Stimulated activated CD8-positive, alpha-beta memory T cell treated with anti-CD3 and anti-CD28 coated beads, Interleukin-15, amount 100 ng/mL, for 1 hour (primary cell): ENCODE results near the gene AASS.

Experiments used
- DNase-seq: peaks from one replicate; pipeline ENCODE4 v3.0.0-alpha.2; 2020; ENCODE audit warnings: low read depth

Gene AASS

DNA sequence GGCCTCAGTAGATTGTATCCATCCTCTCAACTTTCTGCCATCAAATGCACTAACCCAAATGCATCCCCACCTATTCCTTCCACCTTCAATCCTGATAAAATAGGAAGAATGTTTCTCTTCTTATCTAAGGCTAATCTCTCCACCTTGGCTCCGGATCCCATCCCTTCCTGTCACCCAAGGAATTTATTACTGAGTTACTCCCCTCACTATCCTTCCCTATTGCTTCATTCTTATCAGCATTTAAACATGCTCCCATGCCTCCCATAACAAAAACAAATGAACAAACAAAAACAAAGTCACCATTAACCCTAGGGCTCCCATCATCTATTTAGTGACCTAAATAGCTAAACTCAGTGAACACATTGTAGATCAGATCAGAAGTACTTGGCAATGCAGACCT is 25.3 kb downstream of the AASS start:
- no peak for DNase-seq

GRCh38 chr7:122103064-122103463 is 41.0 kb downstream of the AASS start:
- DNase-seq, result no peak

DNA sequence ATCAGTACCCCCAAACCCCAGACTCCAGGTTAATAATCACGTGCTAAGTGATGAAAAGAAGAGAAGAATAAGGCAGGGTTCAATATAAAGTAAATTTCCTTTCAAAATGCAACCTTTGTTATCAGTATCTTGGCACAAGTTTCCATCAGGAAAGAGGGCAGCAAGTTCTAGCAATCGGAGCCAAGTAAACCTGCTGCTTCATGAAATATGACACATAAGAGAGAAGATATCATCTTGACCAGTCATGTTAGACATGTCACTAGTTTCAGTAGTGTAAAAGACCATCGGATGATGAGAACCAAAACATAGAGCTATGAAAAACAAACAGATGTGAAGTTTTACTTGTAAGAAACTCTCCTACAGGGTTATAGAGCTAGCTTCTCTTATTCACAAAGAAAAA is 44.0 kb downstream of the AASS start:
- DNase-seq, result no peak

- no peak for DNase-seq
These were observed 48.4 kb downstream of the AASS start for GRCh38 chr7:122095642-122096041.

GRCh38 chr7:122094549-122094948 is 49.5 kb downstream of the AASS start:
- no peak for DNase-seq

DNA sequence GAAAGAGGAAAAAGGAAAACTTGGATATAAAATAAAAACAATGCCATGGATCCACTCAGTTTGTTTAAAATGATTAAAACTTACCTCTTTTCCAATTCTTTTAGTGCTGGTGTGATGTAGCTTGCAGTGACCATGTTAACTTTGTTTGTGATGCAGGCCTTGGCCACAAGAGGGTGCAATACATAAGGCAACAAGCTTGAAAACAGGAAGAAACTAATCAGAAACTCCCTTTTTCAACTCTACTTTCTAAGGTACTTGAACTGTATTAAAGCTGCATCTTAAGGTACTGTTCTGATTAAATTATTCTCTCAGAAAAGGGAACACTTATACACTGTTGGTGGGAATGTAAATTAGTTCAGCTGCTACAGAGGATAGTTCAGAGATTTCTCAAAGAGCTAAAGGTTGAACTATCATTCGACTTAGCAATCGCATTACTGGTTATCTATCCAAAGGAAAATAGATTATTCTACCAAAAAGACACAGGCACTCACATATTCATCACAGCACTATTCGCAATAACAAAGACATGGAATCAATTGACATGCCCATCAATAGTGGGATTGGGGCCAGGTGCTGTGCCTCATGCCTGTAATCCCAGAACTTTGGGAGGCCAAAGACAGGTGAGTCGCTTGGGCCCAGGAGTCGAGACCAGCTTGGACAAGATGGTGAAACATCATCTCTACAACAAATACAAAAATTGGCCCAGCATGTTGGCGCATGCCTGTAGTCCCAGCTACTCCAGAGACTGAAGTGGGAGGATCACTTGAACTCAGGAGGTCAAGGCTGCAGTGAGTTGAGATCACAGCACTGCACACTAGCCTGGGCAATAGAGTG is 50.9 kb downstream of the AASS start:
- DNase-seq, result peak; percentile 5

GRCh38 chr7:122082670-122083069 is 61.4 kb downstream of the AASS start:
- DNase-seq, result no peak

DNA sequence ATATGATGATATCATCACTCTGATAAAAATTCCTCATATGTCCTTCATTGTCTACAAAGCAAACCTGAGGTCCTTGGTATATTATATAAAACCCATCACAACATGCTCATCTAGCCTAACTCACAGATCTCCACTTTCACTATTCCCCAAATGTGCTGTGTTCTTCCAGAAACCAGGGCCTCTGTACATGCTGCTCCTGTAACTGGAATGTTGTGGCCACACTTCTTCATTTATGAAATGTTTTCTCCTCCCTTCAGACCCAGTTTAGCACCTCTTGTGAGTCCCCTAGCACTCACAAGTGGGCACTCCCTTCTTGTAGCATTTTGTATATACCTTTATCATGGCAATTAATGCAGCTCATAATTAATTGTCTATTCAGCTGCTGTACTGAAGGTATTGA is 61.9 kb downstream of the AASS start:
- no peak for DNase-seq

DNA sequence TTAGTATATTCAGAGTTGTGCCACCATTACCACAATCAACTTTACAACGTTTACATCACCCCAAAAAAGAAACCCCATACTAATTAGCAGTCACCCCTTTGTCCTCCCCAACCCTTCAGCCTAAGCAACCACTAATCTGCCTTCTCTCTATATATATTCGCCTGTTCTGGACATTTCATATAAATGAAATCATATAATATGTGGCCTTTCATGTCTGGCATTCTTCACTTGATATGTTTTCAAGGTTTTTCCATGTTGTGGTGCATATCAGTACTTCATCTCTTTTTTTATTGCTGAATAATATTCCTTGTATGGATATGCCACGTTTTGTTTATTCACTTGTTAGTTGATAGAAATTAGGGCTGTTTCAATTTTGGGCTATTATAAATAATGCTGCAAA is 70.4 kb downstream of the AASS start:
- DNase-seq, result no peak

- no peak for DNase-seq
These were observed 71.0 kb downstream of the AASS start for GRCh38 chr7:122072924-122073599.

DNA sequence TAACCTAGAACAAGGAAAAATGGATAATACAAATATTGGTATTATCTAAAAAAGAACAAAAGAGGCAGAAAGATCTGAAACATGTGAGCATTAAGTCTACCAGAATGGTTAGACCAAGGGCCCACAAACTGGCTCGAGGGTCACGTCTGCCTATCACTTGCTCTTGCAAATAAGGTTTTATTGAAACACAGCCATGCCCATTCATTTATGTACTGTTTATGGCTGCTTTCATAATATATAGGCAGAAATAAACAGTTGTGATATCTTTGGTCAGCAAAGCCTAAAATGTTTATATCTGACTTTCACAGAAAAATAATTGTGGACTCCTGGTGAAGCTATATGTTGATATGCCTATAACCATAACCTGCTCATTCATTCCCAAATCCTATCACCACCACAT is 71.8 kb downstream of the AASS start:
- DNase-seq, result no peak

GRCh38 chr7:122070834-122071233 is 73.2 kb downstream of the AASS start:
- no peak for DNase-seq

DNA sequence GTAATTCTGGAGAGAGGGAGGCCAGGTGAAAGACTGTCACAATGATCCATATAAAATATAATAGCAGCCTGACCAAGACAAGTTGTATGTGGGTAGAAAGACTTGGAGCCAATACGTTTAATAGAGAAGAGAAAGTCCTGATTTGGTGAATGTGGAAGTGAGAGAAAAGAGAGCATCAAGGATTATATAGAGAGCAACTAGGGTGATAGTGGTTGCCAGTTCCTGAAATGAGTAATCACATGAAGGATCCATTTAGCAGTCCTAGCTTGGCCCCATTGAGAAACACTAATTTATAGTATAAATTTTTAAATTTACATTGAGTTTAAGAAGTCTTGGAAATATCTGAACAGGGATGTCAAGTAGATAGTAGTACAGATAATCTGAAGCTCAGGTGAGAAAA is 74.0 kb downstream of the AASS start:
- DNase-seq, result no peak

DNA sequence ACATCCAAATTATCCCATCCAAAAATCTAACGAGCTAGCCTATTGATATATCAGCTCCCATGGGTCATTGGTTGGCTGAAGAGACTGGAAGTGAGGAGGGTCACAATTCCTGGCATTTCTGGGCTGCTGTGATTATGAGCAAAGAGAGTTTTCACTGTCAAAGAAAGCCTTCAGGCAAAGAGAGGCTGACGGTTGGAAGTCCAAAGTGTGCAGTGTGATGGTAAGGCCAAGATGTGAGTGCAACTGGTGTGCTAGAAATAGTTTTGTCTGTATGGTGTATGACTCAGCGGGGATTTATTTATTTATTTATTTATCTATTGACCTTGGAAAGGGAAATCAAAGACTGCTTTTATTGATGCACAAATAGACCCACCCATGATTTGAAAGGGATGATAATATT is 75.0 kb downstream of the AASS start:
- no peak for DNase-seq

DNA sequence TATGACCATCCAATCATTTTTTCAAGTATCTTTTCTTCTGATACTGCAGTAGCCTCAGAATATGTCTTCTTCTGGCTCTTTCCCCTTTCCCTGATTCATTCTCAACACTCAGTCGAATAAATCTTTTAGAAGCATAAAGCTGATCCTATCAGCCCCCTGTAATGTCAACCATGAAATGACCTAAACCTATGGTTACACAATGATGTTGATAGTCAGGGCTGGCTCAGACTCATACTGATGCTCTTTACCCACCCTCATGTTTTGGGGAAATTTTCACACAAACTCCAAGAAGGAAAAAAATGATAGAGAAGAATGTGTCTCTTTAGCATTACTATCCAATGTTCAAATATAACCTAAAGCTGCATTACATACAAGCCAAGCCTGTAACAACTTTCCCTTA is 76.0 kb downstream of the AASS start:
- DNase-seq, result no peak

DNA sequence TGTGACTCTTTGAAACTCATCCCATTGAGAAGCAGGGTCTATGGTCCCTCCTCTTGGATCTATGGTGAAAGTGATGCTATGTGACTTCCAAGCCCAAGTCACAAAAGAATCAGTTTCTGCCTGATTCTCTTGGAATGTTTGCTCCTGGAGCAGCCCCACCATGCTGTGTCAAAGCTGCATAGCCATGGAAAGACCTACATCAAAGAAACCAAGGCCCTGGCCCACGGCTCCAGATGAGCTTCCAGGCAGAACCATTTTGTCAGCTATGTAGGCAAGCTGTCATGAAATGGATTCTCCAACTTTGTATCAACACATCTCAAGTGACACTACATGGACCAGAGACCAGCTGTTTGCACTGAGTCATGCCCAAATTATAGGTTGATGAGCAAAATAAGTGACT is 77.0 kb downstream of the AASS start:
- DNase-seq, result no peak

DNA sequence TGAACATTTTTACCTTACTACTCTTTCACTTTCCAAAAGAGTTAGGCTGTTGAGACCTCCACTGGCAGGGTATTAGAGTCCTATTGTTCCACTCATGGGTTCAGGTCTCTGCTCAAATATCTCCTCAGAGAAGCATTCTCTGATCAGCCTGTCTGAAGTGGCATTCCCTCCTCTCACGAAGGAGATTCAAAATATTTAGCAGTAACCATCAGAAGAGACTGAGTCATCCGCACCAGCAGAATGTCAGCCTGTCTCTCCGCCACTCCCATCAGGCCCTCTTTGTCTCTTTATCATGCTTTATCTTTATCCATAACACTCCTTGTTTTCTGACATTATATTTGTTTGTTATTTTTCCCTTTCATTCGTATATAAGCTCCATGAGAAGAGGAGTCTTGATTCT is 79.1 kb downstream of the AASS start:
- no peak for DNase-seq

GRCh38 chr7:122063146-122063545 is 80.9 kb downstream of the AASS start:
- DNase-seq, result no peak

- DNase-seq, result no peak
These were observed 84.5 kb downstream of the AASS start for GRCh38 chr7:122059542-122059941.

- no peak for DNase-seq
These were observed 87.1 kb downstream of the AASS start for GRCh38 chr7:122056977-122057376.

- DNase-seq, result no peak
These were observed 89.0 kb downstream of the AASS start for GRCh38 chr7:122055073-122055472.

DNA sequence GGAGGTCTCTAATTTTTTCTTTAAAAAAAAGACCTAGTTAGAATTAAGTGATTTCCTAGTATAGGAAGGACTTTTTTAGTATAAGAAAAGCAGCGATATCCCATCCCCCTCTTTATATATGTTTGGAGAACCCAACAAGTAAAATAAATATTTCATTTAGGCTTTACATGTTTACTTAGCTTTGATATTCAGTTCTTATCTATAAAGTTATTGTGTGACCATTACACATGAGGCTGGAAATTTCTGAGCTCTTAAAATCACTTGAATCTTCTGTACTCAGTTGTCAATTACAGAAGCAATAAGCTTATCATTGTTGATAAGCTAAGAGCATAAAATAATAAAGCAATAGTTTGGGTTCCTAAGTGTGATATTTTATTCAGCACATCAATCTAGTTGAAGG is 89.7 kb downstream of the AASS start:
- DNase-seq, result no peak

DNA sequence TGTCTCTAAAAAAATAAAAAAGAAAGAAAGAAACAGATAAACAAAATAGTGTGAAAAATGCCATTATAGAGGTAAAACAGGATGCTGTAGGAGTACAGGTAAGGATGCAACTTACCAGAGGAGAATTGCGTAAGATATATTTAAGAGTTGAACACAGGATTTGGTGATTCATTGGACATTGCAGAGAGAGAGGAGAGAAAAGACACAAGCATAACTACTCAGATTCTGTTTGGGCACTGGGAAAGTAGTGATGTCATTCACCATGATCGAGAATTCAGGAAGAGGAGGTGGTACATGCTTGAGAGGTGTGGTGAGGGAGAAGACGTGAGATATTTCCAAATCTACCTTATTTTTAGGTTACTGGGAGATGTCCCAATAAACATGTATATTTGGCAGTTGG is 97.6 kb downstream of the AASS start:
- DNase-seq, result no peak

DNA sequence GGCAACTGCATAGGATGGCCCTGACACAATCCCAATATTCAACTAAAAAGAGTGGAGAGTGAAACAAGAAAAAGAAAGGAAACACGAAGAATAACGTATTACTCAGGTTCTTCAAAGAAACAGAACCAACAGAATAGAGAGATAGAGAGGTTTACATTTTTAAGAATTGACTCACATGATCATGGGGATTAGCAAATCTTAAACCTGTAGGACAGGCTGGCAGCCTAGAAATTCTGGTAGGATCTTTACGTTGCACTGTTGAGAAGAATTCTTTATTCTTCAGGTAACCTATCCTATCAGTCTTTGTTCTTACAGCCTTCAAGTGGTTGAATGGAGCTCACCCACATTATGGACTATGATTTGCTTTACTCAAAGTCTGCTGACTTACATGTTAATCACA is 103.9 kb downstream of the AASS start:
- no peak for DNase-seq
